Measurements from ENCODE around the gene FAM98A. TPM values are rescaled to one million over a fixed set of nuclear protein-coding genes. Genes with fewer than 3 reads are reported as not detected.

Gene FAM98A
- total RNA-seq, 1 experiment from 2014 or later: 70.9 TPM

- WGBS (ENCODE audit: extremely low coverage, insufficient read length, low lambda C conversion rate): no CpG with 5 or more reads among the region's 3 CpGs
- Histone ChIP-seq H3K4ac (ENCODE audit: low read depth, low read length) (no peak overlapping the region), H2BK12ac (ENCODE audit: insufficient read length, low read depth, low read length) (no peak overlapping the region), H2BK120ac (ENCODE audit: low read depth, low read length, poor library complexity, severe bottlenecking) (no peak overlapping the region), H3K4me1 (ENCODE audit: insufficient read depth, low read length) (no peaks in the 10 kb centered on the region; the same call in 1 of the 2 replicates), H2BK5ac (ENCODE audit: insufficient read length, low read length) (no peak overlapping the region), H4K8ac (replicated peaks; ENCODE audit: insufficient read length, low read depth, low read length) (no peak overlapping the region), H3K18ac (ENCODE audit: insufficient read length, low read depth, low read length) (no peak overlapping the region), H3K56ac (ENCODE audit: insufficient read length, low read depth, low read length) (no peak overlapping the region), H3K27me3 (ENCODE audit: insufficient read depth, low read length) (no peaks in the 10 kb centered on the region), H3K9me3 (ENCODE audit: control insufficient read depth, low read depth, low read length) (no peaks in the 10 kb centered on the region), H3K14ac (ENCODE audit: insufficient read depth, low read length) (no peak overlapping the region), H3K27ac (ENCODE audit: insufficient read length, low read depth, low read length) (peak overlapping the region; percentile 65), H4K5ac (ENCODE audit: insufficient read length, low read depth, low read length) (no peak overlapping the region), H2BK20ac (ENCODE audit: low read depth, low read length, poor library complexity, severe bottlenecking) (no peak overlapping the region), H3K79me1 (ENCODE audit: insufficient read depth, low read depth, low read length, poor library complexity, severe bottlenecking) (no peaks in the 10 kb centered on the region), H3K23ac (ENCODE audit: insufficient read length, low read depth, low read length) (no peak overlapping the region), H3K79me2 (ENCODE audit: insufficient read depth, low read length) (no peaks in the 10 kb centered on the region), H2AFZ (ENCODE audit: low read length) (no peak overlapping the region), H4K20me1 (ENCODE audit: control insufficient read depth, insufficient read depth, insufficient read length) (no peaks in the 10 kb centered on the region), H3K23me2 (ENCODE audit: insufficient read length, low read depth, low read length, poor library complexity, severe bottlenecking) (no peaks in the 10 kb centered on the region), H2BK15ac (ENCODE audit: low read depth, low read length) (no peak overlapping the region), H3K4me2 (ENCODE audit: insufficient read depth, insufficient read length, low read length) (no peak overlapping the region), H3K9ac (ENCODE audit: extremely low read depth, insufficient read length, low read length) (no peak overlapping the region), H2AK5ac (ENCODE audit: insufficient read length, low read length) (no peak overlapping the region), H4K91ac (ENCODE audit: insufficient read length, low read depth, low read length) (no peak overlapping the region), H3T11ph (ENCODE audit: low read length) (no peak overlapping the region)
- H3K36me3 Mint-ChIP-seq (ENCODE audit: insufficient read depth in 1 of 3, low read depth in 3 of 3): no peaks in the 10 kb centered on the region; a peak in 2 of 7 replicates
- 0 out of 7 replicates have a peak overlapping the region, but pooled peaks of 1 of the 3 experiments have one; percentile 90 for H3K27ac Mint-ChIP-seq
- peaks cover 0 to 1% of the 10 kb centered on the region in 2 experiments; a peak in 1 of 5 replicates for H3K9me3 Mint-ChIP-seq
- no peak for DNase-seq
- H3K4me1 Mint-ChIP-seq: peaks cover 10 to 22% of the 10 kb centered on the region in 2 experiments
- H3K27me3 Mint-ChIP-seq (ENCODE audit: low read depth): peaks cover 1% of the 10 kb centered on the region; the same call in 1 of the 2 replicates
- TF ChIP-seq, protein P1, sequence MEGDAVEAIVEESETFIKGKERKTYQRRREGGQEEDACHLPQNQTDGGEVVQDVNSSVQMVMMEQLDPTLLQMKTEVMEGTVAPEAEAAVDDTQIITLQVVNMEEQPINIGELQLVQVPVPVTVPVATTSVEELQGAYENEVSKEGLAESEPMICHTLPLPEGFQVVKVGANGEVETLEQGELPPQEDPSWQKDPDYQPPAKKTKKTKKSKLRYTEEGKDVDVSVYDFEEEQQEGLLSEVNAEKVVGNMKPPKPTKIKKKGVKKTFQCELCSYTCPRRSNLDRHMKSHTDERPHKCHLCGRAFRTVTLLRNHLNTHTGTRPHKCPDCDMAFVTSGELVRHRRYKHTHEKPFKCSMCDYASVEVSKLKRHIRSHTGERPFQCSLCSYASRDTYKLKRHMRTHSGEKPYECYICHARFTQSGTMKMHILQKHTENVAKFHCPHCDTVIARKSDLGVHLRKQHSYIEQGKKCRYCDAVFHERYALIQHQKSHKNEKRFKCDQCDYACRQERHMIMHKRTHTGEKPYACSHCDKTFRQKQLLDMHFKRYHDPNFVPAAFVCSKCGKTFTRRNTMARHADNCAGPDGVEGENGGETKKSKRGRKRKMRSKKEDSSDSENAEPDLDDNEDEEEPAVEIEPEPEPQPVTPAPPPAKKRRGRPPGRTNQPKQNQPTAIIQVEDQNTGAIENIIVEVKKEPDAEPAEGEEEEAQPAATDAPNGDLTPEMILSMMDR (conservative IDR thresholded peaks at IDR 0.05): no peak
- no peak overlapping the region for H3K4me3 Mint-ChIP-seq
Observed at GRCh38 chr2:33555681-33556080, 43.4 kb downstream of the FAM98A start.
